Measurements from ENCODE around the gene ZDHHC23.

The ZDHHC23 gene

GRCh38 chr3:114011059-114011797 lies 63.4 kb downstream of the ZDHHC23 start:
- H3K27ac ChIP-seq, result no peak overlapping the region
- no peak for TF ChIP-seq CTCF (conservative IDR thresholded peaks at IDR 0.05)
